K562 (cell line): ENCODE measurements around the gene C3AR1.

ENCODE experiments used
- CHAMP1 ChIP-seq: fragments of 450-650 bp; IDR thresholded peaks from 2 replicates; pipeline ENCODE4 v1.6.1; 2016; ENCODE audit warnings: mild to moderate bottlenecking
- HCFC1 ChIP-seq: IDR thresholded peaks from 2 replicates; pipeline ENCODE4 v1.6.1; 2012; ENCODE audit warnings: low read depth, low read length, improper control_type of control experiment
- PHF8 ChIP-seq: fragments of 200-600 bp; sonication (generic); IDR thresholded peaks from 2 replicates; pipeline ENCODE4 v1.6.1; 2012; ENCODE audit warnings: mixed run types, mild to moderate bottlenecking, inconsistent platforms, low read length, moderate library complexity, borderline replicate concordance
- POLR2A ChIP-seq: fragments of 450-650 bp; conservative IDR thresholded peaks from 2 replicates; pipeline ENCODE4 v1.6.1; 2016
- STAT5A ChIP-seq: IDR thresholded peaks from 2 replicates; pipeline ENCODE4 v1.6.1; 2012; ENCODE audit warnings: low read length, inconsistent platforms, borderline replicate concordance
- ZNF282 ChIP-seq: sonication (generic); formaldehyde crosslinking; IDR thresholded peaks from 2 replicates; pipeline ENCODE4 v1.8.1; 2023; ENCODE audit warnings: missing genetic modification reagents

GRCh38 chr12:8035440-8036010, 30.6 kb downstream of the C3AR1 start:
- no peak for TF ChIP-seq HCFC1
- TF ChIP-seq PHF8 = no peak
- no peak for TF ChIP-seq STAT5A
- TF ChIP-seq CHAMP1 = no peak
- TF ChIP-seq POLR2A = no peak
- TF ChIP-seq ZNF282 (CRISPR knock-in tag) = no peak
